ENCODE data around the gene SSRP1. TPM values are rescaled to one million over a fixed set of nuclear protein-coding genes. Genes with fewer than 3 reads are reported as not detected.
"Not testable (repeated sequence)": the region's sequence is repeated elsewhere in the genome, so short reads cannot be mapped to it uniquely, and the experiment has no call there.

The SSRP1 gene
- total RNA-seq, 1 donor from 2014 or later = 62.2 TPM

GRCh38 chr11:57341250-57341808 is 5.6 kb upstream of the SSRP1 start:
- Histone ChIP-seq H3K27ac (no peak overlapping the region), H3K27me3 (ENCODE audit: low read depth) (no peaks in the 10 kb centered on the region), H3K4me3 (no peak overlapping the region), H3K9me3 (no peaks in the 10 kb centered on the region), H3K36me3 (no peaks in the 10 kb centered on the region), H3K4me1 (peaks cover 3% of the 10 kb centered on the region)
- TF ChIP-seq CTCF (IDR thresholded peaks at IDR 0.05) = no peak
- no peak for DNase-seq
- intact Hi-C loops (cut with DNase I) = no loop called here
- no peak for ATAC-seq

- no peak for TF ChIP-seq CTCF (IDR thresholded peaks at IDR 0.05)
- intact Hi-C loops (cut with DNase I) = no loop called here
- Histone ChIP-seq H3K27me3 (ENCODE audit: low read depth) (no peaks in the 10 kb centered on the region), H3K9me3 (no peaks in the 10 kb centered on the region), H3K4me1 (peaks cover 7% of the 10 kb centered on the region), H3K4me3 (no peak overlapping the region), H3K27ac (no peak overlapping the region), H3K36me3 (no peaks in the 10 kb centered on the region)
- no peak for DNase-seq
- no peak for ATAC-seq
Measured at GRCh38 chr11:57340039-57340615, 4.4 kb upstream of the SSRP1 start.

- H3K27me3 ChIP-seq (ENCODE audit: low read depth) = no peaks in the 10 kb centered on the region
- H3K4me1 ChIP-seq = peaks cover 14% of the 10 kb centered on the region
- no peak for DNase-seq
- H3K36me3 ChIP-seq = no peaks in the 10 kb centered on the region
- no peak overlapping the region for H3K27ac ChIP-seq
- intact Hi-C loops (cut with DNase I) = no loop called here
- no peak overlapping the region for H3K4me3 ChIP-seq
- TF ChIP-seq CTCF (IDR thresholded peaks at IDR 0.05) = no peak
- H3K9me3 ChIP-seq = no peaks in the 10 kb centered on the region
- no peak for ATAC-seq
Measured at GRCh38 chr11:57339328-57339727, 3.6 kb upstream of the SSRP1 start.

- Histone ChIP-seq H3K27me3 (ENCODE audit: low read depth) (no peaks in the 10 kb centered on the region), H3K36me3 (peaks cover 8% of the 10 kb centered on the region), H3K27ac (no peak within 1 kb of the TSS), H3K4me1 (peaks cover 20% of the 10 kb centered on the region), H3K4me3 (no peak within 1 kb of the TSS), H3K9me3 (no peaks in the 10 kb centered on the region)
- ATAC-seq (no peak), DNase-seq (no peak)
- intact Hi-C loops (cut with DNase I) = no loop called here
- no peak for TF ChIP-seq CTCF (IDR thresholded peaks at IDR 0.05)
Measured at GRCh38 chr11:57338142-57338541, 2.5 kb upstream of the SSRP1 start, which contains the start of gene P2RX3. Gene P2RX3 (plus strand): TSS chr11:57338352. CDS start chr11:57338551, 199 bp downstream.

- H3K36me3 ChIP-seq = peaks cover 21% of the 10 kb centered on the region
- H3K27ac ChIP-seq = not testable (repeated sequence)
Measured at GRCh38 chr11:57336856-57337255, 1.2 kb upstream of the SSRP1 start.

GRCh38 chr11:57336111-57336666 is 497 bp upstream of the SSRP1 start:
- Histone ChIP-seq H3K36me3 (peaks cover 28% of the 10 kb centered on the region), H3K9me3 (no peaks in the 10 kb centered on the region), H3K27ac (peak overlapping the region; percentile 91), H3K4me1 (peaks cover 20% of the 10 kb centered on the region), H3K27me3 (ENCODE audit: low read depth) (no peaks in the 10 kb centered on the region), H3K4me3 (peak overlapping the region; percentile 93)
- DNase-seq (no peak), ATAC-seq (peak; percentile 2 to 13)
- no peak for TF ChIP-seq CTCF (IDR thresholded peaks at IDR 0.05)
- intact Hi-C loops (cut with DNase I) = no loop called here

More at GRCh38 chr11:57336856-57337255, 1.2 kb upstream of the SSRP1 start:
- ATAC-seq; intact Hi-C loops (cut with DNase I); H3K9me3 ChIP-seq; H3K27me3 ChIP-seq (ENCODE audit: low read depth); H3K4me3 ChIP-seq; DNase-seq: not testable (repeated sequence)
- H3K4me1 ChIP-seq = peaks cover 20% of the 10 kb centered on the region
